ENCODE data around the gene DHRS11.

The DHRS11 gene

DNA sequence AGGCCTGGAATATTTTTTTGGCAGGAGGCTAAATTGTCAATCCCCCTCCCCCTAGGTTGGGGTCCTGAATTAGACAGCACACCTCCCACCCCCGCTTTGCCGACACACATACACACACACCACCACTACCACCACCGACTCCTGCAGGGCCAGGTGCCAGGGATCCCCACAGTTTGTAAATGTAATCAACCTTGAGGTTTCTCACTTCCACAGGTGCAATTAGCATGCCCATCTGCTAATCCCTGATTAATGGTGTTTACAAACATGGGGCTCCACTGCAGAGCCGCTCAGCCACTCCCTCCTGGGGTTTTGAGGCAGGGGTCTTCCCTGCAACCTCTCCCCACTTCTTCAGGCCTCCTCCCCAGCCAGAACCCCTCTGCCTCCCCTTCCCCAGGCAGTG is 21.5 kb downstream of the DHRS11 start:
- no peak for DNase-seq (ENCODE audit: low read depth)
- no peak overlapping the region for H3K4me3 ChIP-seq (ENCODE audit: low read depth, low read length)
- in situ Hi-C loops (cut with HindIII; ENCODE audit: low sequenced_read_pairs), result no loop called here
- TF ChIP-seq, protein P1, sequence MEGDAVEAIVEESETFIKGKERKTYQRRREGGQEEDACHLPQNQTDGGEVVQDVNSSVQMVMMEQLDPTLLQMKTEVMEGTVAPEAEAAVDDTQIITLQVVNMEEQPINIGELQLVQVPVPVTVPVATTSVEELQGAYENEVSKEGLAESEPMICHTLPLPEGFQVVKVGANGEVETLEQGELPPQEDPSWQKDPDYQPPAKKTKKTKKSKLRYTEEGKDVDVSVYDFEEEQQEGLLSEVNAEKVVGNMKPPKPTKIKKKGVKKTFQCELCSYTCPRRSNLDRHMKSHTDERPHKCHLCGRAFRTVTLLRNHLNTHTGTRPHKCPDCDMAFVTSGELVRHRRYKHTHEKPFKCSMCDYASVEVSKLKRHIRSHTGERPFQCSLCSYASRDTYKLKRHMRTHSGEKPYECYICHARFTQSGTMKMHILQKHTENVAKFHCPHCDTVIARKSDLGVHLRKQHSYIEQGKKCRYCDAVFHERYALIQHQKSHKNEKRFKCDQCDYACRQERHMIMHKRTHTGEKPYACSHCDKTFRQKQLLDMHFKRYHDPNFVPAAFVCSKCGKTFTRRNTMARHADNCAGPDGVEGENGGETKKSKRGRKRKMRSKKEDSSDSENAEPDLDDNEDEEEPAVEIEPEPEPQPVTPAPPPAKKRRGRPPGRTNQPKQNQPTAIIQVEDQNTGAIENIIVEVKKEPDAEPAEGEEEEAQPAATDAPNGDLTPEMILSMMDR (IDR thresholded peaks at IDR 0.05; ENCODE audit: low read depth, low read length, missing control alignments), result no peak

DNA sequence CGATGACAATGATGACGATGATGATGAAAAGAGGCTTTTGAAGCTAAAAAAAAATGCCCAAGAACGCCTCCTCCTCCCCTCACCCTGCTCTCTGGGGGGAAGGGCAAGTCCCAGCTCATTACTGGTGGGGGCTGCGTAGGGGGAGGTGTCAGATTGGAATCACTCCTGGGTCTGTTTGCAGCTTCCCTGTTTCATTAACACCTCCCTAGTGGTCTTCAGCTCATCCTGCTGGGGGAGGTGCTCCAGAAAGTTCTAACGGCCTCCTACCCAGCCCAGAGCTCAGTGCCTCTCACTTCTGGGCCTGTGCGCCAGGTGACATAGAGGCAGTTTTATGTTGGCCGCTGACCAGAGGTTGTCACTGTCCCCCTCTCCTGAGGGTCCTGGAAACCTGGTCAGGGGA is 22.4 kb downstream of the DHRS11 start:
- H3K4me3 ChIP-seq (ENCODE audit: low read depth, low read length), result no peak overlapping the region
- no peak for DNase-seq (ENCODE audit: low read depth)
- in situ Hi-C loops (cut with HindIII; ENCODE audit: low sequenced_read_pairs), result no loop called here
- TF ChIP-seq, protein P1 (IDR thresholded peaks at IDR 0.05; ENCODE audit: low read depth, low read length, missing control alignments), result no peak

DNA sequence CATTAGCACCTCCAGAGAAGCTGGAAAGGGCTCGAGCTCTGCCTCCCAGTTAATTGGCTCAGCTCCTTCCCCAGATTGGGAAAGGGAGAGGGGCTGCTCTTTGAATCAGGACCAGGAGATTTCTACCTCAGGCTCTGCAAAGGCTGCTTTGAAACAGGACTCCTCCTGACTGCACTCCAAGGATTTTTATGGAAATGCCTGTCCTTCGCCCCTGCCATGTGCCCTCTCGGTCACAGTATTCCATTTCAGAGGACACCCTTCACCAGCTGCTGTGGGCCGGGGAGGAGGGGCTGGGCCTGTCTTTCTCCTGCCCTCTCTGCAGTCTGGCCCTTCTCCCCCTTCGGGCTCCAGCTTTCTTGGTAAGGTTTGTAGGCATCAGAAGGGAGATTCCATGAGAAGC is 23.3 kb downstream of the DHRS11 start:
- no peak for DNase-seq (ENCODE audit: low read depth)
- no peak overlapping the region for H3K4me3 ChIP-seq (ENCODE audit: low read depth, low read length)
- in situ Hi-C loops (cut with HindIII; ENCODE audit: low sequenced_read_pairs), result no loop called here
- TF ChIP-seq, protein P1 (IDR thresholded peaks at IDR 0.05; ENCODE audit: low read depth, low read length, missing control alignments), result no peak

DNA sequence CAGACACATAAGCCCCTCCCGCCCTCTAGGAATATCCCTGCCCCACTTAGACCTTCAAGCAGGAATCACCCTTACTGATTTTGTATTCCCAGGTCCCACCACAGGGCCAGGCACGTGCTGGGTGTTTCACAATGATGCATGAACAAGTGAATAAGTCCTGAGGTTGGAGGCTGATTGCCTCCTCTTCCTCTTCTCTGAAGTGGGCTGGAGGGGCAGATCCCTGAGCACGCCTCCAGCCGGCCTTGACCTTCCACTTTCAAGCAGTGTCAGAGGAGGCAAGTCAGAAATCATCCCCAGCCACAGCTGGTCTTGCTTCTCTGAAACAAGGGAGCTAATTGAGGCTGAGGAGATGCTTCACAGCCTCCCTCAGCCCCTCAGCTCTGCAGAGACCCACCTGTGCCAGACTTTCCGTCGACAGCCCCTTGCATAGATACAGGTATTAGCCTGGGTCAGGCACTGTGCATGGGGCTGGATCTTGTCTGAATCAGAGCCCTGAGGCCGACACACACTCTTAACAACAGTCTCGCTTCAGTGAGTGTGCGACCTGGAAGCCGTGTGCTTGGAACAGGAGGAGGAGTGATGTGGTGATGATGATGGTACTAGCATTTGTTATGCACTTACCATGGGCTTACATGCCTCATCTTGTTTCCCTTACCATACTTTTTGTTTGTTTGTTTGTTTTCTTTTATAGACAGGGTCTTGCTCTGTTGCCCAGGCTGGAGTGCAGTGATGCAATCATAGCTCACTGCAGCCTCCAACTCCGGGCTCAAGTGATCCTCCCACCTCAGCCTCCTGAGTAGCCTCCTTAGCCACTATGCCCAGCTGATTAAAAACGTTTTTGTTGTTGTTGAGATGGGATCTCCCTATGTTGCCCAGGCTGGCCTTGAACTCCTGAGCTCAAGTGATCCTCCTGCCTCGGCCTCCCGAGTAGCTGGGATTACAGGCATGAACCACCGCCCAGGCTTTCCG is 24.7 kb downstream of the DHRS11 start:
- H3K4me3 ChIP-seq (ENCODE audit: low read depth, low read length), result no peak overlapping the region
- in situ Hi-C loops (cut with HindIII; ENCODE audit: low sequenced_read_pairs), result no loop called here
- DNase-seq (ENCODE audit: low read depth), result no peak
- TF ChIP-seq, protein P1 (IDR thresholded peaks at IDR 0.05; ENCODE audit: low read depth, low read length, missing control alignments), result no peak

DNA sequence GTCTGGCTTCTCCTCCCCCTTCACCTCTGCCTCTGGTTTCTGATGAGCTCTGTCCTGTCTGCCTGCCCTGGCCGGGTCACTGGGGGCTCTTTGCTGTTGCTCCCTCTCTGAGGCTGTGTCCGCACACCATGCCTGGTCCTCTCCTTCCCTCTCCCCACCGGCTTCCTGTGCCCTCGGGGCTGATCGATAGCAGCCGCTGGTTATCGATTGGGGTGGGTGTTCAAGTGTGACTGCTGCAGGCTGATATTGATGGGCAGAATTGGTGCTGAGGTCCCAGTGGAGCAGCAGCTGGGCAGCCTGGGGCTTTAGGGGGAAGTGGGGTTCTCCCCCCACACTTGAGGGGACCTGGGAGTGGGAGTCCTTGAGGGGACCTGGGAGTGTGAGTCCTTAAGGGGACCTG is 26.1 kb downstream of the DHRS11 start:
- in situ Hi-C loops (cut with HindIII; ENCODE audit: low sequenced_read_pairs), result no loop called here
- TF ChIP-seq, protein P1 (IDR thresholded peaks at IDR 0.05; ENCODE audit: low read depth, low read length, missing control alignments), result no peak

DNA sequence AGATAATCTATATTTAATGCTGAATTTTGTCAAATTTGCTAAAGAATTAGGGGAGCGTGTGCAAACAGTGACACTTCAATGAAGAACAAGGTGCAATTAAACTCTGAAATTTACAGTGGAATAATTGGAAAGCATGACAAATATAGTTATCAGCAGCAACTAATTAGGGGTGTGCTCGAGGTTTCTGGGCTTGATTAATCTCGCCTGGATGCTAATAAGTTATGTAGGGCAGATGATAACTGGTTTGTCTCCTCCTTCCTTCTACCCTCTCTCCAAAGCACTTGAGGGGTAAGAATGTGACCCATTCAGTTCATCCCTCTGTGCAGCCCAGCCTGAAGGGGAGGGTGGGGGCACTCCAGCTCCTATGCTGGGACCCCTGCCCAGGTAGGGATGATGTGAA is 31.6 kb downstream of the DHRS11 start:
- DNase-seq (ENCODE audit: low read depth), result no peak
- TF ChIP-seq, protein P1 (IDR thresholded peaks at IDR 0.05; ENCODE audit: low read depth, low read length, missing control alignments), result no peak
- in situ Hi-C loops (cut with HindIII; ENCODE audit: low sequenced_read_pairs), result no loop called here
- no peak overlapping the region for H3K4me3 ChIP-seq (ENCODE audit: low read depth, low read length)

More for the DNA sequence above, 26.1 kb downstream of the DHRS11 start:
- DNase-seq (ENCODE audit: low read depth), result no peak
- no peak overlapping the region for H3K4me3 ChIP-seq (ENCODE audit: low read depth, low read length)
